ENCODE results near the gene COL18A1.

DNA sequence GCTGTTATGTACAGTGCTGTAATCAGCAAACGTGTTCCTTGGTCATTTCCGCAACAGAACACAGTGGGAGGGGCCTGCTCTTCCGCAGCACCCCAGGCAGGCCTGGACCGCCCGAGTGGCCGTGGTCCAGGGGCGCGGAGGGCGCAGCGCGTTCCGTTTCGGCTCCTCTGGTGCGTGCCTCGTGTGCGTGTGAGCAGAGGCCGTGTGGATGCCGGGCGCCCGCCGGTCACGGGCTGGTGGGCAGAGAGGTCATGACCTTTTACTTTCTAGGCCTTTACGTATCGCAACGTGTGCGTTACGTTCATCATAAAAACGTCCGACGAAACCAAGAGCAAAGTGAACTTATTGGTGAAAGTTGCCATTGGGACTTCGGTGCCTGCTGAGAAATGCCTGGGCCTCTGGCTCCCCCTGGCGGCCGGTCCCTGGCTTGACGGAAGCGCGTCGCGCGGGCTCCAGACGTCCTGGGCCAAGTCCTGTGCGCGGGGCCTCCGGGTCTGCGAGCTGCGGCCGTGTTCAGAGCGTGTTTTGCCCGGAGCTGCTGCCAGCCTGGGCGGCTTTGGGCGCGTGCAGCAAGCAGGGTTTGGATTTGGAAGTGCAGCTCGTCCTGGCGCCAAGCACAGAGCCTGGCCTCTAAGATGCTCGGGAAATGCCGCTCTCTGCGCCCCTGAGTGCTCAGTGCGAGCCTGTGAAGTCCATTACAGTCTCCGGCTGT, 34.4 kb downstream of the COL18A1 start:
- peak; percentile 96 to 100 (median 97) for TF ChIP-seq CTCF (IDR thresholded peaks at IDR 0.05)
- TF ChIP-seq POLR2A (IDR thresholded peaks at IDR 0.05) = no peak
